HG03442 (cell line): ENCODE measurements around the gene CCDC183.
"Not testable (repeated sequence)": the region's sequence is repeated elsewhere in the genome, so short reads cannot be mapped to it uniquely, and the experiment has no call there.

Experiments used
- ATAC-seq: cut with Tn5 transposase; IDR thresholded peaks from one replicate; pipeline ENCODE4 v1.9.1; 2021; ENCODE audit warnings: mild to moderate bottlenecking, moderate library complexity; ENCODE audit not compliant: unreplicated experiment

CCDC183 gene

DNA sequence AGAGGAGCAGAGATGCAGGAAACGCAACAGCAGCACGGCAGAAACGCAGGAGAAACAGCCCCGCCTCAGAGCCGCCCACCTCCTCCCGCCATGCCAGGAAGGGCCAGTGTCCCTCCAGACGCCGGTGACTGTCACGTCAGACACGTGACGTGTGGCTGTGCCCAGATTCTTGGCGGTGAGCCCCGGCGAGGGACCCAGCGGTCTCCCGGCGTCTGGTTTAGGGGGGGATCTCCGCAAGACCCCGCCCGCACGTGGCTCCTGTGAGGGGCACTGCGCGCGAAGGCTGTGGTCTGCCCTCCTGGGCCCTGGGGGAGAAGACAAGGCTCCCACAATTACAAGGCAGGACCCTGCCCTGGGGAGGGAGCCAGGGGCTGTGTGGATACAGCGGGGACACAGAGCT is 35.7 kb upstream of the CCDC183 start:
- no peak for ATAC-seq

DNA sequence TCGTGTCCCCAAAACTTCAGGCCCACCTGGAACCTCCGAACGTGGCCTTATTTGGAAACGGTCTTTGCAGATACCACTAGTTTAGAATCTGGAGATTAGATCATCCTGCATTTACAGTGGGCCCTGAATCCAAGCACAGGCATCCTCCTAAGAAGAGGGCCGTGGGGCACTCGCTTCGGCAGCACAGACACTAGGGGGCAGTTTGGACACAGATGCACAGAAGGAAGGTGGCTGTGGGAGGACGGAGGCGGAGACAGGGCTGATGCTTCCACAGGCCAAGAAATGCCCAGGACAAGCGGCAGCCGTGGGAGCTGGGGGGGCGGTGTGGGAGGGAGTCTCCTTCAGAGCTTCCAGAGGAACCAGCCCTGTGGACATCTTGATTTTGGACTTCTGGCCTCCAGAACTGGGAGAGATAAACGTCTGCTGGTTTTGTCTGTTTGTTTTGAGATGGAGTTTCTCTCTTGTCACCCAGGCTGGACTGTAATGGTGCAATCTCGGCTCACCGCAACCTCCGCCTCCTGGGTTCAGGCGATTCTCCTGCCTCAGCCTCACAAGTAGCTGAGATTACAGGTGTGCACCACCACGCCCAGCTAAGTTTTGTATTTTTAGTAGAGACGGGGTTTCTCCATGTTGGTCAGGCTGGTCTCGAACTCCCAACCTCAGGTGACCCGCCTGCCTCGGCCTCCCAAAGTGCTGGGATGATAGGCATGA is 35.1 kb upstream of the CCDC183 start:
- ATAC-seq = not testable (repeated sequence)

DNA sequence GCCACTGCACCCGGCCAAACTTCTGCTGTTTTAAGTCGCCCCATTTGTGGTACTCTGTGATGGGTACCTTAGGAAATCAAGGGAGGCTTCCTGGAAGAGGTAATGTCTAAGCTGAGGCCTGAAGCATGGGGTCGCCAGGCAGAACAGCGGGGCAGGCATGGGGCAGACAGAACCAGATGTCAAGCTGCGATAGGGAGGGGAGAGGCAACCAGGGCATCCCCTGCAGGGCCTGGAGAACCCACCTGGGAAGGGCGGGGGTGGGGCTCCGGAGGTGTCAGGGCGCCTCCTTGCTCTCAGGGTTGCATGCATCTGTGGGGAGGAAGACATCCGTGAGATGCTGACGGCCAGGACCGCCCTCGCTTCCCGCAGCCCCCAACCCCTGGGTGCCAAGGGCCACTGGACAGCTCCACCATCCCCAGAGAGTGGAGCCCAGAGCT is 34.6 kb upstream of the CCDC183 start:
- no peak for ATAC-seq

DNA sequence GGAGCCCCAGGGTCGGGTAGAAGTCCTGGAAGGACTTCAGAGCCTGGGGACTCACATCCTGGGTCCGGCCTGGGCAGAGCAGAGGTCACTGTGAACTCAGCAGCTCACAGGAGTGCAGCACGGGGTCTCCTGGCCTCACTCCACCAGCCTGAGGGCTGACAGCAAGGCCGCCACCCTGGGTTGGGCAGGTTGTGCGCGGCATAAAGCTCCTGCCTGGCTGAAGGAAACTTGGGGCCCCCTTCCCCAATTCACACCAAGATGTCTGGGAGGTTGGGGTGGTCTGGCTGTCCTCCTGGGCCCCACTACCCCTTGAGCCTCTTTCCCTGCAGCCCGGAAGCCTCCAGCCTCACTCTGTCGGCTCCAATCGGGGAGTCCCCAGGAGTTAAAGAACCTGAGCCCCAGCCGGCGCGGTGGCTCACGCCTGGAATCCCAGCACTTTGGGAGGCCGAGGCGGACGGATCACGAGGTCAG is 33.9 kb upstream of the CCDC183 start:
- ATAC-seq = no peak

DNA sequence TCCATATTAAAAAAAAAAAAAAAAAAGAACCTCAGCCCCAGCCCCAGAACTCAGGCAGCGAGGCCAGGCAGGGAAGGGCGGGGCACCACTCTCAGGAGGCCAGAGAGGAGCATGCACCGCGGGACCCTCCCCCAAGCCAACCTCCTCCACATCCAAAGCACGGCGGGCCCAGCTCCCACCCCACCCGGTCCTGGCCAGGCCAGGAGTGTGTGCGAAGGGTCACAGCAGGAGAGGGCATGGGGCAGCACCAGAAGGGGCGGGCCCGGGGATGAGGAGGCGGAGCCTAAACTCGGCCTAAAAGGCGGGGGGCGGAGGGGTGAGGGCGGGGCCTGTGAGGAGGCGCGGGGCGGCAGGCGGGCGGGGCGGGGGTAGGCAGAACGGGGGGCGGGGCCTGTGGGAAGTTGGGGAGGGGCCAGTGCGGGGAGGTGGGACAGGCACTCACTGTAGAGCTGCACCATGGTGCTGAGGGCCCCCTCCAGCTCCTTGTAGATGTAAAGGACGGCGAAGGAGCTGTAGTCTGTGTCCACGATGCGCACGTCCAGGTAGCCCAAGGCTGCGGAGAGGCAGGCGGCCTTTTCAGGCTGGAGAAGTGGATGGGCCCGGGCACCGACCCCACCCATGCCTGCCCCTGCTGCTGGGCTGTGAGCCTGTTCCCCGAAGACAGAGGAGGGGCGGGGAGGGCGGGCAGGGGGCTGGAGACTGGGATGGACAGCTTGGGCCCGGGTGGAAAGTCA is 33.1 kb upstream of the CCDC183 start:
- no peak for ATAC-seq

DNA sequence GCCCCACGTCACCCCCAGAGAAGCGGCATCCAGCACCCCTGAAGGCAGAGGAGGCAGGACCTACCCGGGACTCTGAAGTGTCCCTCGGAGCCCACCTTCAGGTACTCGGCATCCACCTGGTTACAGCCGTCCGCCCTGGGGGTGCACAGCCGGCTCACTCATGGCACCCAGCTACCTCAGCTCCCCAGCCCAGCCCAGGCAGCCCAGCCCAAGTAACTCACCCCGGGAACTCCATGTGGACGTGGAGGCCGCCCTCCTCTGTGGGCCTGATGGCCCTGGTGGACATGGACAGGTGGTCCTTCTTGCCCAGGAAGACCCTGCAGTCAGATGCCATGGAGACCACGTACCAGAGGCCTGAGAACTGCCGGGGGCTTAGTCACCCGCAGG is 32.5 kb upstream of the CCDC183 start:
- no peak for ATAC-seq

DNA sequence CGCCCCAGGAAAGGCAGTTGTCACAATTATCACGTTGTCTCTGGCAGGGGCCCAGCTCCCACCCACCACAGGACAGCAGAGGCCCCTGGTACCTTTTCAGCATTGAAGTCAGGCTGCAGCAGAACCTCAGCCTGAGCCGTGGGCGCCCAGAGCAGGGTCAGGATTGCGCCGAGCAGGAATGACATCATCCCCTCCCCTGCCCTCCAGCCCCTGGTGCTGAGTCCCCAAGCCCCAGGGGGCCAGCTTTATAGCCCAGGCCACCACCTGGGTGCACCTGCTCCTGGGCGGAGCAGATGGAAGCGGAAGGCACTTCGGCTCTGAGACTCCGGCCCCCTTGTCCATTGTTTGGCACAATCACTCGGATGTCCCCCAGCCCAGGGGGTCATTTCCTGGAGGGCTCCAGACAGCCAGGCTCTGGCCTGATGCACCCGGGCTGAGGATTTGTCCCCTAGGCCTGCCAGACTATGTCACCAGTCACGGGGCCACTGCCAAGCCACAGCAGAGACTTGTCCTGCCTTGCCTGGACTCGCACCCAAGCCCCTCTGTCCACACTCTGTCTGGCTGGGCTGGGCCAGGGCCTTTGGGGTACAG is 31.7 kb upstream of the CCDC183 start, which contains the start of gene LCN15:
Gene LCN15, minus strand, starts transcription at position 218 of the 591 bp plus-strand sequence. Its CDS starts 30 bp downstream, at position 188.
- ATAC-seq = no peak

DNA sequence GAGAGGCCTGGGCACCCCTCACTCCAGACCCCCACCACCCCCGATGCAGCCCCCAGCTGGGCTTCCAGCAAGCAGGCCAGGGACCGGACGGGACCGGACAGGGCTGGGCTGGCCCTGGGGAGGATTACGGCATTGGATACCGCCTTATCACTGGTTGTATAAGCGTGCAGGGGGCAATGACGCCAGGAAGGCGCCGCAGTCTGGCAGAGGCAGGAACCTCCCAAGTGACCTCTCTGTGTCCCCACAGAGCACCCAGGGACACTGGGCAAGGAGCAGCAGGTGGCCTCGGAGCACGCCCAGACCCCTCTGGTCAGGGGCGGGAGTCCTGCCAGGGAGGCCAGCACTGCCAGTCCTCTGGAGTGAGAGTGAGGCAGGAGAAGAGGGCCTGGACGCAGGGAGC is 31.1 kb upstream of the CCDC183 start:
- no peak for ATAC-seq

DNA sequence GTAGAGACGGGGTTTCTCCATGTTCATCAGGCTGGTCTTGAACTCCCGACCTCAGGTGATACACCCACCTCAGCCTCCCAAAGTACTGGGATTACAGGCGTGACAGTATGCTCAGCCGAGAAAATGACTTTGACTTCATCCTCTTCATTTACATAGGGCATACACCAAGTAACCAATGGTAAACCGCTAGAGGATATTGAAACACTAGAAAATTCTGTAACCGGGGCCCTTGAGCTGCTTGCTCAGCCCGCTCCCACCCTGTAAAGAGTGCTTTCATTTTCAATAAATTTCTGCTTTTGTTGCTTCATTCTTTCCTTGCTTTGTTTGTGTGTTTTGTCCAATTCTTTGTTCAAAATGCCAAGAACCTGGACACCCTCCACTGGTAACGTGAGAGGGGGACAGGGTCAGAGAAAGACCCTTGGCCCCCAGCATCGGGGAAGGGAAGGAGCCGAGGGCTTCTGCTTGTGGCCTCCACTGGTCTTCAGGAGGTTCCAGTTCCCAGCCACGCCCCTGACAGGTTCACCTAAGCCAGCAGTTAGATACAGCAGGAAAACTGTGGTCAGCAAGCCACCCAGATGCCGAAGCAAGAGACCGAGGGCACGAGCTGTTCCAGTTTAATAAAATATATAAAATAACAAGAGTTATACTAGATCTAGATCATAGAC is 30.3 kb upstream of the CCDC183 start:
- ATAC-seq = not testable (repeated sequence)

DNA sequence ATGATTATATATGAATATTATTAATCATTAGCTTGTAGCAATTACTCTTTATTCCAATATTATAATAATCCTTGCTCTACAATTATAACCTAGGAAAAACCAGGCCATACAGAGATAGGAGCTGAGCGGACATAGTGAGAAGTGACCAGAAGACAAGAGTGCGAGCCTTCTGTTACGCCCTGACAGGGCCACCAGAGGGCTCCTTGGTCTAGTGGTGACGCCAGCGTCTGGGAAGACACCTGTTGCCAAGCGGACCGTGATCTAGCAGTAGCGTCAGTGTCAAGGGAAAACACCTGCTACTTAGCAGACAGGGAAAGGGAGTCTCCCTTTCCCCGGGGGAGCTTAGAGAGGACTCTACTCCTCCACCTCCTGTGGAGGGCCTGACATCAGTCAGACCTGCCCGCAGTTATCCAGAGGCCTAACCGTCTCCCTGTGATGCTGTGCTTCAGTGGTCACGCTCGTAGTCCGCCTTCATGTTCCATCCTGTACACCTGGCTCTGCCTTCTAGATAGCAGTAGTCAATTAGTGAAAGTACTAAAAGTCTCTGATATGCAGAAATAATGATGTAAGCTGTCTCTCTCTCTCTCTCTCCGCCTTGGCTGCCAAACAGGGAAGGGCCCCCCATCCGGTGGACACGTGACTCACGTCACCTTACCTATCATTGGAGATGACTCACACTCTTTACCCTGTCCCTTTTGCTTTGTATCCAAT is 29.6 kb upstream of the CCDC183 start:
- ATAC-seq = not testable (repeated sequence)

DNA sequence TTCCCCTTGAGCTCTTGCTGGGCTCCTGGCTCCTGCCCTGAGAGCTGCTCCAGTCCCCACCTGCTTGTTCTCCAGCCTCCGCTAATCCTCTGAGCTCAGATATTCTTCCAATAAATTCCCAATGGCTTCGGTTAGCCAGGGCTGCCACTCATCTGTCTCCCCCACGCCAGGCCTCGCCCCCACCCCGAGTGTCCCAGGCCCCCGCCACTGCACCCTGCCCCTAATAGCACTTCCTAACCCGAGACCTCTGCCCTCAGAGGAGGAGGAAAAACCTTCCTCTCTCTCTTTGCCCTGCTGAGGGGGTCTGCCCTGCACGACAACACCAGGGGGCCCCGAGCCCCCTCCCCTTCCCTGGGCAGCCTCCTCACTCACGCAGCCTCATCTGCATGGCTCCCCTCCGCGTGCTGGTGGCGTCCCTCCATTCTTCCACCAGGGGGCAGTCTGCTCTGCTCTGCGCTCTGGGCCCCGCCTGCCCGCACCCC is 26.4 kb upstream of the CCDC183 start:
- no peak for ATAC-seq

DNA sequence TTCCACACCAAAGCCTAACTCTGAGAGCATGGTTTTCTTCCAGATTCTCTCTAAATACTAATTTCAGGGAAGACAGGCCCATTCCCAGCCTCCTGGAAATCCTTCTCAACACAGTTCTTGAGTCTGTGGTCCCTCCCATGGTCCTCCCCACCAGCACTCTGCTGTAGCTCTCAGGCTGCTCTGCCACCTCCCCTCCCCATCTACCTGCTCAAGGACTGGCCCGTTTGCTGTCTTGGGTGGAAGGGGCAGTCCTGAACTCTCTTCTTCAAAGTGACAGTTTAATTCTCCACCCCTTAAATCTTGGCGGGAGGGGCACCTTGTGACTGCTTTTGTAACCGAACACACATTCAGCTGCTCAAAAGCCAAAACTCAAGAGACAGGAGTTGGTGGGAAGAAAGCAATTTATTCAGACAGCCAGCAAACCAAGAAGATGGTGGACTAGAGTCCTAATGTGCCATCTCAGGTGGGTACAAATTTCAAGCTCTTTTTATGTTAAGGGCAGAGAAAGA is 24.2 kb upstream of the CCDC183 start:
- ATAC-seq = no peak

DNA sequence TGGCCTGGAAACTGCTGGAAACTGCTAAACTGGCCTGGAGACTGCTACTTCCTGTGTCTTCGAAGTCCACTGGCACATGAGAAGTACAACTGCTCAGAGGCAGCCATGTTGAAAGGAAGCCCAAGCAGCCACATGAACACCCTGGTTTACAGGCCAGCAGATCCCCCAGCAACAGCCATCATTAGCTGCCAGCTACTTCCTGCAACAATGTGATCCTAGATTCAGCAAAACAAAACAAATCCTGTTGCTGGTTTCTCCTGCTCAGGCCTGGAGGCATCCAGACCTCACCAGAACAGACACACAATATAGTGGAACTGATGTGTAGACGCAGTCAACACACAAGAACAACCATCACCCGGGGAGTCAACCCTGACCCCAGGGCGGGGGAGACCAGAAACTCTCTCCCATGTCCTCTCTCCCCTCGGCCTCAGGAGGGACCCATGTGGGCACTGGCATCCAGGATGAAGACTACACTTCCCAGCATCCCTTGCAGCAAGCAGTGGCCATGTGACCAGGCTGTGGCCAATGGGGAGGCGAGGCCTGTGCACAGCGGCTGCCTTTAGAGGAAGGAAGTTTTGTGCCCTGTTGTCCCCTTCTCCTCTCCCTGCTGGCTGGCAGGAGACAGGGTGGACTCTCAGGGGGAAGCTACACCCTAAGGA is 22.6 kb upstream of the CCDC183 start:
- ATAC-seq = no peak

DNA sequence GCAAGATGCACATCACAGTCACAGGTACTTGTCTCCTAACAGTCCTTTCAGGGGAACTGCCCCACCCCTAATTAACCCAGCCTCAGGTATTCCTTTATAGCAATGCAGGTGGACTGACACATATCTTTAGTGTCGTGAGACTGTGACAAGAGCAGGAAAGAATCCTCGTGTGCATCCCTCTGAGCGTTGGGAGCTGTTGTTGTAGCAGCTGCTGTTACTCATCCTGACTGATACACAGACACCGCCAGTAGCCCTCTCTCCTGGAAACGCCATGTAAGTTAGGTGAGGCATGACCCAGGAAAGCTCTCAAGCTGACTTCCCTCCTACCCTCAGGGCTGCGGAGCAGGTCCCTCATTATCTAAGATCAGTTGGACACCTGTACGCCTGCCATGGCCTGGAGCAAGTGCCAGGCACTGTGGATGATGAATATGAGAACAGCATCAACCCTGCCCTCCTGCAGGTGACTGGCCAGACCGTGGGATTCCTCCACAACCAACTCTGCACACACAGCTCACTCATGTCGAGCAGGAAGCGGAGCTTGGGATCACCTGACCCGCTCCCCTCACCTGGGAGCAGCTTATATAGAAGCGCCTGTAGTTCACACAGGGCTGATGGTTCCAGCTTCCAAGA is 21.6 kb upstream of the CCDC183 start:
- no peak for ATAC-seq

DNA sequence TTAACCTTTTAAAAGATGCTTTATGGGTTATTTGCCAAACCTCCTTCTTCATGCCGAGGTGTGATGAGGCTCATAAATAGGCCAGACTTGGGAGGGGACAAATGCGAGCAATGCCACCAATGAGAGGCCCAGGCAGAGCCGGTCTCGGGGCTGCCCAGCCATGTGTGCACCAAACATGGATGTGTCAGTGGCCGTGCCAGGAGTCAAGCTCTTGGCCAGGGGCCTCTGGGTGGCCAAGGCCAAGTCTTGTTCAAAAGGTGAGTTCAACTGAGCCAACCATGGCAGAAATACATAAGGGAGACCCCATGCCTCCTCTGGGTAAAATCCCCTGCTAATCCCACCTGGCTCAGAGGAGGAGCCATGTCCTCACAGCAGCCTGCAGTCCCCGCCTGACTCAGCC is 20.9 kb upstream of the CCDC183 start:
- no peak for ATAC-seq

DNA sequence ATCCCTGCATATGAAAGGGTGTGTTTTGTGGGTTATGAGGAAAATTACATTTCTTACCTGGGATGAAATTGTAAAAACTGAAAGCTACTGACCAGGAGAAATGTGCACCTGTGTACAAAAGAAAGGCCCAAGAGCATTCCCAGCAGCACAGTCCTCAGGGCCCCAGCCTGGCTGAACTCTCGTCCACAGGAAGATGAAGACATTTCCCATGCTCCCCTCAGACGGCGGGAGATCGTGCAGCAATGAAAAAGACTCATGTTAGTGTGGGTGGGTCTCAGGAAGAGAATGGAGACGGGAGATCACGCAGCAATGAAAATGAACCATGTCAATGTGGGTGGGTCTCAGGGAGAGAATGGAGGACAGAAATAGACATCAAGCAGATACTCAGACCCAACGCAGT is 19.2 kb upstream of the CCDC183 start:
- ATAC-seq = no peak

DNA sequence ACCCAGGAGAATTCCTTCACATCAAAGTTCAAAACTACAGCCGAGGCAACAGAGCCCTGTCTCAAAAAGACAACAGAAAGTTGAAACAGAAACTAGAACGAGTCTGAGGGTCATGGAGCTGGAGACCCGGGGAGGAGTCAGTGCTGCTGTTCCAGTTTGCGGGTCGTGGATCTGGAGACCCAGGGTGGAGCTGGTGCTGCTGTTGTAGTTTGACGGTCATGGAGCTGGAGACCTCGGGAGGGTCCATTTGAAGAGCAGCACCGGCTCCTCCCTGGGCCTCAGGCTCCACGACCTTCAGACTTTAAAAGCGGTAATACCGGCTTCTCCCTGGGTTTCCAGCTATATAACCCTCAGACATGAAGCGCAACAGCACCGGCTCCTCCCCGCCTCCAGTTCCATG is 18.8 kb upstream of the CCDC183 start:
- no peak for ATAC-seq

DNA sequence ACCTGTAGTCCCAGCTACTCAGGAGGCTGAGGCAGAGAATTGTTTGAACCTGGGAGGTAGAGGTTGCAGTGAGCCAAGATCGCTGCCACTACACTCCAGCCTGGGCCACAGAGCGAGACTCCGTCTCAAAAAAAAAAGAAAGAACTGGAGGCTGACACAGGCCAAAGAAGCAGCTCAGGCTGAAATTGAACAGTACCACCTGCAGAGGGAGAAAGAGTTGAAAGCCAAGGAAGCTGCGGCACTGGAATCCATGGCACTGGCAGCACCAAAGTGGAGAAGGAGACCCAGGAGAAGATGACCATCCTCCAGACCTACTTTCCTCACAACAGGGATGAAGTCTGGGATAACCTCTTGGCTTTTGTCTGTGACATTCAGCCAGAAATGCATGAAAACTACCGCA is 16.3 kb upstream of the CCDC183 start:
- ATAC-seq = no peak

DNA sequence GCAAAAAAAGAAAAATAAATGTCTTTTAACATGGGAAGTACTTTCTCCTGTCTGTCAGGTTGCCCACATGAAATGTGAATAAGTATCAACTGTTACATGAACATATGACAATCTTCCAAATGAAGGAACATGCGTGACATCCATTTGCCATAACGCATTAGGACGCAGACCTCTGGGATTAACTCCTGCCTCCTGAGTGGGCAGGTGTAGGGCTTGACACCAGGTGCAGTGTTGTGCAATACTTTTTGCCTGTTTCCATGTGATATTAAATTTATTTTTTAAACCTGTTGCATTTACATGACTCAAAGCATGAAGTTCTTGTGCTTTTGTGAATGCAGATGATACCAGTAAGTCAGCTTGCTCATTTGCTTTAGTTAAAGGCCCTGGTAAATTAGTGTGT is 13.7 kb upstream of the CCDC183 start:
- ATAC-seq = no peak
